ENCODE measurements around the gene UGT1A8. TPM values are rescaled to one million over a fixed set of nuclear protein-coding genes. Genes with fewer than 3 reads are reported as not detected.

Gene UGT1A8
- total and polyA plus RNA-seq, 12 donors = 0.11 TPM; not detected in 11

DNA sequence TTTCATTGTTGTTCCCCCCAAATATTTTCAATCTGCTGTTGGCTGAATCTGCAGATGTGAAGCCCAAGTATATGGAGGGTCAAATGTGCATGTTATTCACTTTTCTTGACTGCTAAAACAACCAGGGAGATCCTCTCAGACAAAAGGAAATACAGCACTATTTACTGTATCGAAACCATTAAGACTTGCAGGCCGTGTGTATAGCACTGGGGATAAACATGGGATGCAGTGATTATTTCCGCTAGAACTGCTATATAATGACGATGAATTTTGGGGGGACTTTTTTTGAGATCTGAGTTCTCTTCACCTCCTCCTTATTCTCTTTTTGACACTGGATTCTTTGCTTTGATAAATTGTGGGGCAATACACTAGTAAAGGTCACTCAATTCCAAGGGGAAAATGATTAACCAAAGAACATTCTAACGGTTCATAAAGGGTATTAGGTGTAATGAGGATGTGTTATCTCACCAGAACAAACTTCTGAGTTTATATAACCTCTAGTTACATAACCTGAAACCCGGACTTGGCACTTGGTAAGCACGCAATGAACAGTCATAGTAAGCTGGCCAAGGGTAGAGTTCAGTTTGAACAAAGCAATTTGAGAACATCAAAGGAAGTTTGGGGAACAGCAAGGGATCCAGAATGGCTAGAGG is 139.1 kb downstream of the UGT1A8 start:
- TF ChIP-seq, protein P1, sequence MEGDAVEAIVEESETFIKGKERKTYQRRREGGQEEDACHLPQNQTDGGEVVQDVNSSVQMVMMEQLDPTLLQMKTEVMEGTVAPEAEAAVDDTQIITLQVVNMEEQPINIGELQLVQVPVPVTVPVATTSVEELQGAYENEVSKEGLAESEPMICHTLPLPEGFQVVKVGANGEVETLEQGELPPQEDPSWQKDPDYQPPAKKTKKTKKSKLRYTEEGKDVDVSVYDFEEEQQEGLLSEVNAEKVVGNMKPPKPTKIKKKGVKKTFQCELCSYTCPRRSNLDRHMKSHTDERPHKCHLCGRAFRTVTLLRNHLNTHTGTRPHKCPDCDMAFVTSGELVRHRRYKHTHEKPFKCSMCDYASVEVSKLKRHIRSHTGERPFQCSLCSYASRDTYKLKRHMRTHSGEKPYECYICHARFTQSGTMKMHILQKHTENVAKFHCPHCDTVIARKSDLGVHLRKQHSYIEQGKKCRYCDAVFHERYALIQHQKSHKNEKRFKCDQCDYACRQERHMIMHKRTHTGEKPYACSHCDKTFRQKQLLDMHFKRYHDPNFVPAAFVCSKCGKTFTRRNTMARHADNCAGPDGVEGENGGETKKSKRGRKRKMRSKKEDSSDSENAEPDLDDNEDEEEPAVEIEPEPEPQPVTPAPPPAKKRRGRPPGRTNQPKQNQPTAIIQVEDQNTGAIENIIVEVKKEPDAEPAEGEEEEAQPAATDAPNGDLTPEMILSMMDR (IDR thresholded peaks at IDR 0.05) = no peak
- Histone ChIP-seq H3K27me3 (peaks cover 0 to 6% (median 0%) of the 10 kb centered on the region in 7 donors), H3K4me1 (no peaks in the 10 kb centered on the region), H3K4me3 (no peak overlapping the region), H3K27ac (no peak overlapping the region), H3K36me3 (no peaks in the 10 kb centered on the region), H3K9me3 (no peaks in the 10 kb centered on the region)
- WGBS, 2 donors = 81 to 86% methylated on average over 7 of the region's 7 CpGs
- ATAC-seq (no peak), DNase-seq (no peak)
- intact Hi-C loops (cut with DNase I) = no loop called here

DNA sequence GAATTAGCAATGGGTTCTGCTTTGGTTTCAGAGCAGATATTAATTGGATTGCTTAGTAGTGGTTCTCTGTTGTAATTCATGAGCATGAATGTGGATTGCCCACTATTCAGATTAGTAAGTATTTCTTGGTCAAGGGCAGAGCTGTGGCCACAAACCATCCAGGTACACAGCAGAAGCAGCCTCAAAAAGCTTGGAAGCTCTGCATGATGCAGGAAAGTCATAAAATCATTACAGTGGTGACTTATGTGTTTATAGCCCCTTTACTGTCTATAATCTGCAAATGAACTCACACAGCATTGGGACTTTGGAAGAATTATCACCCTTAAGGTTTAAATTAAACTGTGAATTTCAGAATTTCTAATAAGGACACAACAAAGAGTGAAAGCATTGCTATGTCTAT is 140.7 kb downstream of the UGT1A8 start:
- DNase-seq = no peak
- intact Hi-C loops (cut with DNase I) = no loop called here
- H3K27me3 ChIP-seq = peaks cover 0 to 10% (median 0%) of the 10 kb centered on the region in 7 donors
- TF ChIP-seq, protein P1 (IDR thresholded peaks at IDR 0.05) = no peak
- no peak overlapping the region for H3K27ac ChIP-seq
- ATAC-seq = no peak
- no peaks in the 10 kb centered on the region for H3K36me3 ChIP-seq
- no peaks in the 10 kb centered on the region for H3K9me3 ChIP-seq
- H3K4me1 ChIP-seq = no peaks in the 10 kb centered on the region
- H3K4me3 ChIP-seq = no peak overlapping the region

DNA sequence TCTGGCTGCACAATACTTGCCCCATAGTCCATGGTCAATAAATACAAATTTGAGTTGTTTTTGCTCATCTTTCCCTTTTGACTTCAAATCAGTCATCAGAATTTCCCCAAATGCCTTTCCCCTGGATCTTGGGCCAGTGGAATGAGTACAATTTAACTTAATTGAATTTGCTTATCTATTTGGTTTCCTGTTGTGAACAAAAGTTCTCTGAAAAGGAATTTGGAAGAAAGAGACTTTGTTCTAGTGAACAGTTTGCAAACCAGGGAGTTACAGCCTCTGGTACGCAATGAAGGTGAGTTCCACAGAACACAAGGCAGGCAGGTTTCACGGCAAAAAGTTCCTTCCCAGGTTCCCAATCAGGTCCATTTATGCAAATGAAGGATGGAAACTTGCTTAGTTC is 141.4 kb downstream of the UGT1A8 start:
- 80 to 81% methylated on average over 2 of the region's 2 CpGs for WGBS, 2 donors
- no peak for ATAC-seq
- no peak overlapping the region for H3K4me3 ChIP-seq

DNA sequence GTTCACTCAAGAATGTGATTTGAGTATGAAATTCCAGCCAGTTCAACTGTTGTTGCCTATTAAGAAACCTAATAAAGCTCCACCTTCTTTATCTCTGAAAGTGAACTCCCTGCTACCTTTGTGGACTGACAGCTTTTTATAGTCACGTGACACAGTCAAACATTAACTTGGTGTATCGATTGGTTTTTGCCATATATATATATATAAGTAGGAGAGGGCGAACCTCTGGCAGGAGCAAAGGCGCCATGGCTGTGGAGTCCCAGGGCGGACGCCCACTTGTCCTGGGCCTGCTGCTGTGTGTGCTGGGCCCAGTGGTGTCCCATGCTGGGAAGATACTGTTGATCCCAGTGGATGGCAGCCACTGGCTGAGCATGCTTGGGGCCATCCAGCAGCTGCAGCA is 142.6 kb downstream of the UGT1A8 start, which contains the start of gene UGT1A1:
Gene UGT1A1, plus strand, starts transcription at position 228 of the 400 bp plus-strand sequence. Its CDS starts 18 bp downstream, at position 246.
- 90 to 91% methylated on average over 6 of the region's 6 CpGs for WGBS, 2 donors
- H3K27me3 ChIP-seq = peaks cover 0 to 19% (median 3%) of the 10 kb centered on the region in 7 donors

More for the DNA sequence above, 141.4 kb downstream of the UGT1A8 start:
- no peak overlapping the region for H3K27ac ChIP-seq
- no peaks in the 10 kb centered on the region for H3K4me1 ChIP-seq
- TF ChIP-seq, protein P1 (IDR thresholded peaks at IDR 0.05) = no peak
- no peak for DNase-seq
- intact Hi-C loops (cut with DNase I) = no loop called here
- H3K36me3 ChIP-seq = no peaks in the 10 kb centered on the region
- peaks cover 0 to 9% (median 0%) of the 10 kb centered on the region in 7 donors for H3K27me3 ChIP-seq
- H3K9me3 ChIP-seq = no peaks in the 10 kb centered on the region

More for the DNA sequence above, 142.6 kb downstream of the UGT1A8 start, which contains the start of gene UGT1A1:
- intact Hi-C loops (cut with DNase I) = no loop called here
- no peaks in the 10 kb centered on the region for H3K9me3 ChIP-seq
- no peaks in the 10 kb centered on the region for H3K4me1 ChIP-seq
- no peaks in the 10 kb centered on the region for H3K36me3 ChIP-seq
- no peak within 1 kb of the TSS for H3K4me3 ChIP-seq
- ATAC-seq (no peak), DNase-seq (no peak)
- H3K27ac ChIP-seq = no peak within 1 kb of the TSS
- TF ChIP-seq, protein P1 (IDR thresholded peaks at IDR 0.05) = no peak

All from heart right ventricle (tissue), 16 donors.